ENCODE results near the gene NBPF6.
"Not testable (repeated sequence)": the region's sequence is repeated elsewhere in the genome, so short reads cannot be mapped to it uniquely, and the experiment has no call there.

The NBPF6 gene

DNA sequence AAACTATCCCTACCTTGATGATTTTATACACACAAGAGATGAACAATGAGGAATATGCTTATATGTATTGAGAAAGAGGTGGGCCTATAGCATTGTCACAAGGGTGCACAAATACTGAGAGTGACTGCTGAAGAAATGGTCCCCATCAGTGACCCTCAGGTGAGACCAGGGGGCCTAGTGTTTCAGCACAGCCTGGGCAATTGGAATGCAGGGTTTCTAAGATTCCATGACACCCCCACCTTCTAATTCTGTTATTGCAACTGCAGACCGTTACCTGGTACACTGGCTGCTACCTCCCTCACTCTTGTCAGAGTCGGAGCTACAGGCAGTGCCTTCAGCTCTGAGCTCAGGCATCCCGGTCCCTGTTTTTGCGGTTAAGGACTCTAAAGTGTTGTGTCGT, at the start of gene NBPF6:
Gene NBPF6, plus strand, starts transcription at position 301 of the 400 bp plus-strand sequence. CDS start 259 bp downstream, outside the sequence.
- in situ Hi-C loops (cut with HindIII; ENCODE audit: low sequenced_read_pairs); H3K4me3 ChIP-seq (ENCODE audit: low read depth, low read length); DNase-seq (ENCODE audit: low read depth, low spot score): not testable (repeated sequence)

DNA sequence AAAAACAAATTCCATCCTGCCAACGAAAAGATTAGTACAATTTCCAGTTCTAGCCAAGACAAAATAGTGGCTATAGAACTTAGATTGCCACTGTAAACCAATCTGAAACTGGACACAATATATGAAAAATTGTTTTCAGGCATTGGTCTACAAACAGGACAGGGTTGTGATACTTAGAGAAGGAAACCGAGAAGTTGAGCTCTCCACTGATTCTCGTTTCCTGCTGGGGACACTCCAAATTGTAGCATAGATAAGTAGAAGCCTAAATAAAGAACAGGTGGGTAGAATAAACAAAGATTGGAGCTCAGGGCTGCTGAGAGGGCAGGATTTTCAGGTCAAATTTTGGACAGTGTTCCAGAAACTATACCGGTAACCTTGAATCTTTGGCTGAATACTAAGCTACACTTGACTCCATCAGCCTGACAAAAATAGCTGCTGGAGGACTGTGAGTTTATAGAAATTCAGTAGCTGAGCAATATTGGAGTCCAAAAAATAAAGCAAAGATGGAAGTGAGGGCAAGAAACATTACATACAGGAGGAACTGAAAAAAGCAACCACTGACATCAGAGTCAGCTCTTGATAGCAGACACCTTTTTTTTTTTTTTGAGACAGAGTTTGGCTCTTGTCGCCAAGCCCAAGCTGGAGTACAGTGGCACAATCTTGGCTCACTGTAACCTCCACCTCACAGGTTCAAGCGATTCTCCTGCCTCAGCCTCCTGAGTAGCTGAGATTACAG, 38.9 kb upstream of the NBPF6 start:
- DNase-seq (ENCODE audit: low read depth, low spot score); in situ Hi-C loops (cut with HindIII; ENCODE audit: low sequenced_read_pairs): not testable (repeated sequence)

DNA sequence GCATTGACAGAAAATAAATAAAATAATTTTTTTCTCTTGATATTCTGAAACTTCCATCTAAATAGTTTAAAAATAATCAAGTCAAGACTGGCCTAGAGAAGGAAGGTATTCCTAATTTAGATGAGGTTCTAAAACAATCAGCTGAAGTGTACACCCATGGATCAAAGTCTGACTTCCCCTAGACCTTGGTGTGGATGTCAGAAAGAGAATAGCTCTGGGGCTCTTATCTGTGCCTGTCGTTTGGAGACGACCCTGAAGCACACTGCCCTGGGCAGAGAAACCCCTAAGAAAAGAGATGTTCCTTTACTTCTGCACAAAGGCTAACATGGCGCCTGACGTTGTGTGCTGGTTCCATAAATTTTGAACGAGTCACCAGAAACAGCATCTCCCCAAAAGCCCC, 30.0 kb upstream of the NBPF6 start:
- in situ Hi-C loops (cut with HindIII; ENCODE audit: low sequenced_read_pairs); DNase-seq (ENCODE audit: low read depth, low spot score); H3K4me3 ChIP-seq (ENCODE audit: low read depth, low read length): not testable (repeated sequence)

More for the DNA sequence above, 38.9 kb upstream of the NBPF6 start:
- H3K4me3 ChIP-seq (ENCODE audit: low read depth, low read length): not testable (repeated sequence)

GRCh38 chr1:108421061-108421916, 28.9 kb upstream of the NBPF6 start:
- H3K4me3 ChIP-seq (ENCODE audit: low read depth, low read length); in situ Hi-C loops (cut with HindIII; ENCODE audit: low sequenced_read_pairs); DNase-seq (ENCODE audit: low read depth, low spot score): not testable (repeated sequence)

GRCh38 chr1:108426877-108427276, 23.3 kb upstream of the NBPF6 start:
- DNase-seq (ENCODE audit: low read depth, low spot score); in situ Hi-C loops (cut with HindIII; ENCODE audit: low sequenced_read_pairs): not testable (repeated sequence)

DNA sequence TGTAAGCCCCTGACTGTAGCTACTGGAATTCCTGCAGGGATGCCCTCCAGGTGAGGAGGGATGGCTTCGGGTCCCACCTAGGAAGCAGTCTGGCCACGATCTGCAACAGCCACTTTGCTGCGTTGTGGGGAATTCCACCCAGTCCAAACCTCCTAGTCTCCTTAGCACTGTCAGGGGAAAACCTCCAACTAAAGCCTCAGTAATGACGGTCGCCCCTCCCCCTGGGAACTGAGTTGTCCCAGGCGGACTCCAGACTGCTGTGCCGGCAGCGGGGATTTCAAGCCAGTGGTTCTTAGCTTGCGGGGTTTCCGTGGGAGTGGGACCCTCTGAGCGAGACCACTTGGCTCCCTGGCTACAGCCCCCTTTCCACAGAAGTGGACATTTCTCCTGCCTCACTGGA, 18.1 kb upstream of the NBPF6 start:
- in situ Hi-C loops (cut with HindIII; ENCODE audit: low sequenced_read_pairs); H3K4me3 ChIP-seq (ENCODE audit: low read depth, low read length); DNase-seq (ENCODE audit: low read depth, low spot score): not testable (repeated sequence)

More at GRCh38 chr1:108426877-108427276, 23.3 kb upstream of the NBPF6 start:
- H3K4me3 ChIP-seq (ENCODE audit: low read depth, low read length): not testable (repeated sequence)

GRCh38 chr1:108433404-108433803, 16.7 kb upstream of the NBPF6 start:
- in situ Hi-C loops (cut with HindIII; ENCODE audit: low sequenced_read_pairs); H3K4me3 ChIP-seq (ENCODE audit: low read depth, low read length); DNase-seq (ENCODE audit: low read depth, low spot score): not testable (repeated sequence)

DNA sequence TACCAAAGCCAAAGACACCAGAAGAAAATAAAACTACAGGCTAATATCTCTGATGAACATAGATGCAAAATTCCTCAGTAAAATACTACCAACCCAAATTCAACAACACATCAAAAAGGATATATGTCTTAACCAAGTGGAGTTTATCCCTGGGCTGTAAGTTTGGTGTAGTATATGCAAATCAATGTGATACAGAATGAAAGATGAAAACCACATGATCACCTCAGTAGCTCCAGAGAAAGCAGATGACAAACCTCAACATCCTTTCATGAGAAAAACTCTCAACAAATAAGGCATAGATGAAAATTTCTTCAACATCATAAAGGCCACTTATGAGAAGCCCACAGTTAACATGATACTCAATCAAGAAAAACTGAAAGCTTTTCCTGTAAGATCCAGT, 11.6 kb upstream of the NBPF6 start:
- in situ Hi-C loops (cut with HindIII; ENCODE audit: low sequenced_read_pairs); DNase-seq (ENCODE audit: low read depth, low spot score); H3K4me3 ChIP-seq (ENCODE audit: low read depth, low read length): not testable (repeated sequence)

GRCh38 chr1:108454521-108454920, 4.4 kb downstream of the NBPF6 start:
- H3K4me3 ChIP-seq (ENCODE audit: low read depth, low read length); DNase-seq (ENCODE audit: low read depth, low spot score); in situ Hi-C loops (cut with HindIII; ENCODE audit: low sequenced_read_pairs): not testable (repeated sequence)

DNA sequence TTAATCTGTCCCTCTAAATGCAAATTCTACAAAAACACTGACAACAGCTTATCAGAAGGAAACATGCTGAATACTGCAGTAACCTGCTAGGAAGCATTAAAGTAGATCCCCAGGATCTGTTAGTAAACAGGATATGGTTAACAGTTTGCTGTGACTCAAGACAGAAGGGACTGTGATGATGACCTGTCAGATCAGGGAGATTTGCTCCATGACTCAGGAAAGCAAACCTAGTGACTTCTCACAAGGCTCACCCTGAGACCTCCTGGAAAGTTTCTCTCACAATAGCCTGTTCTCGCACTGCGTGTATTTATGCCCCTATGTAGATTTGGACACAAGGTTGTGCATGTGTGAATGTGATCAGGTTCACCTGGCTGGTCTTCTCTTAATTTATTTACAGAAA, 8.5 kb downstream of the NBPF6 start:
- H3K4me3 ChIP-seq (ENCODE audit: low read depth, low read length); in situ Hi-C loops (cut with HindIII; ENCODE audit: low sequenced_read_pairs); DNase-seq (ENCODE audit: low read depth, low spot score): not testable (repeated sequence)

DNA sequence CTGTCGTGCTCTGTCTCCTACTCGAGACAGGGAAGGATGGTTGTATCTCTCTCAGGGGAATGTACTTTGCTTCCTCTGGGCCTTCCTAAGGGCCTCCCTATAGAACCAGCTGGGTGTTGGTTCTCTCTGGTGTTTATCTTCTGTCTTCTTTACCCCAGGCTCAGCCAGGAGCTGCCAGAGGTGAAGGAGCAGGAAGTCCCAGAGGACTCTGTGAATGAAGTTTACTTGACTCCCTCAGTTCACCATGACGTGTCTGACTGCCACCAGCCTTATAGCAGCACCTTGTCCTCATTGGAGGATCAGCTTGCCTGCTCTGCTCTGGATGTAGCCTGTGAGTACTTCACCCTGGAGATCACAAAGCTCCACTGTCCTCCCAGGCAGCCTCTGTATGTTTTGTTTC, 11.6 kb downstream of the NBPF6 start:
- in situ Hi-C loops (cut with HindIII; ENCODE audit: low sequenced_read_pairs); DNase-seq (ENCODE audit: low read depth, low spot score); H3K4me3 ChIP-seq (ENCODE audit: low read depth, low read length): not testable (repeated sequence)

DNA sequence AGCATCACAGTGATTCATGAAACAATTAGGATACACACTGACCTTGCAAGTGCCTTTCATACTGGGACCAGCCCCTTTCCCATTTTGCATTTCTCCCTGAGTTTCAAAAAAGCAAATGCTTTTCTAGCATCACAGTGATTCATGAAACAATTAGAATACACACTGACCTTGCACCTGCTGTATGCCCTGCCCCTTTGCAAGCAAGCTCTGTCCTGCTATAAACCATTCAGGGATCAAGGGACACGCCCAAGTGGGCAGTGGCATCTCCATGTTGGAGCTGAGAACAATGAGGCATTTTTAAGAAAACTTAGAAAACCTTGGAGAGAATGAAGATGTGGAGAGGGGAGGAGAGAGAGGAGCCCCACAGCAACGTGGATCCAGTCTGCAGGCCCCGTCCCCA, 13.8 kb downstream of the NBPF6 start:
- in situ Hi-C loops (cut with HindIII; ENCODE audit: low sequenced_read_pairs); H3K4me3 ChIP-seq (ENCODE audit: low read depth, low read length); DNase-seq (ENCODE audit: low read depth, low spot score): not testable (repeated sequence)

GRCh38 chr1:108466166-108466565, 16.0 kb downstream of the NBPF6 start:
- H3K4me3 ChIP-seq (ENCODE audit: low read depth, low read length); DNase-seq (ENCODE audit: low read depth, low spot score); in situ Hi-C loops (cut with HindIII; ENCODE audit: low sequenced_read_pairs): not testable (repeated sequence)

- DNase-seq (ENCODE audit: low read depth, low spot score); in situ Hi-C loops (cut with HindIII; ENCODE audit: low sequenced_read_pairs); H3K4me3 ChIP-seq (ENCODE audit: low read depth, low read length): not testable (repeated sequence)
Observed at GRCh38 chr1:108467155-108467554, 17.0 kb downstream of the NBPF6 start.

- H3K4me3 ChIP-seq (ENCODE audit: low read depth, low read length); DNase-seq (ENCODE audit: low read depth, low spot score); in situ Hi-C loops (cut with HindIII; ENCODE audit: low sequenced_read_pairs): not testable (repeated sequence)
Observed at GRCh38 chr1:108470750-108471149, 20.6 kb downstream of the NBPF6 start.

GRCh38 chr1:108474516-108474915, 24.4 kb downstream of the NBPF6 start:
- in situ Hi-C loops (cut with HindIII; ENCODE audit: low sequenced_read_pairs); H3K4me3 ChIP-seq (ENCODE audit: low read depth, low read length); DNase-seq (ENCODE audit: low read depth, low spot score): not testable (repeated sequence)
